Smooth muscle cell (in vitro differentiated cells): ENCODE measurements around the gene GCN1. TPM values are rescaled to one million over a fixed set of nuclear protein-coding genes. Genes with fewer than 3 reads are reported as not detected.
"Not testable (repeated sequence)": the region's sequence is repeated elsewhere in the genome, so short reads cannot be mapped to it uniquely, and the experiment has no call there.

Experiments
- DNase-seq: peaks from one replicate; lab custom pipeline; 2025; ENCODE audit not compliant: unreplicated experiment; lab: John Stamatoyannopoulos, UW
- H2AFZ ChIP-seq: fragments of 200-600 bp; sonication (generic); 2 replicates; pipeline ENCODE4 v1.6.0; 2016; ENCODE audit warnings: antibody characterized with exemption, low read depth, mild to moderate bottlenecking
- H3F3A ChIP-seq: fragments of 200-600 bp; sonication (generic); 2 replicates; pipeline ENCODE4 v1.6.0; 2017; ENCODE audit warnings: antibody characterized with exemption, low read depth
- H3K27ac ChIP-seq: fragments of 200-600 bp; sonication (generic); 2 replicates; pipeline ENCODE4 v1.5.1; 2016; ENCODE audit warnings: low read depth, mild to moderate bottlenecking
- H3K27me3 ChIP-seq: fragments of 200-600 bp; sonication (generic); 2 replicates; pipeline ENCODE4 v1.6.1; 2016; ENCODE audit warnings: low read depth, mild to moderate bottlenecking
- H3K36me3 ChIP-seq: fragments of 200-600 bp; sonication (generic); 2 replicates; pipeline ENCODE4 v1.5.1; 2016; ENCODE audit warnings: low read depth
- H3K4me1 ChIP-seq: fragments of 200-600 bp; sonication (generic); 2 replicates; pipeline ENCODE4 v1.5.1; 2016; ENCODE audit warnings: low read depth
- H3K4me2 ChIP-seq: fragments of 200-600 bp; sonication (generic); 2 replicates; pipeline ENCODE4 v1.6.0; 2016; ENCODE audit warnings: mild to moderate bottlenecking
- H3K4me3 ChIP-seq: fragments of 200-600 bp; sonication (generic); 2 replicates; pipeline ENCODE4 v1.5.1; 2016; ENCODE audit warnings: mild to moderate bottlenecking
- H3K79me2 ChIP-seq: fragments of 200-600 bp; sonication (generic); 2 replicates; pipeline ENCODE4 v1.6.0; 2016; ENCODE audit warnings: low read depth, mild to moderate bottlenecking
- H3K9ac ChIP-seq: fragments of 200-600 bp; sonication (generic); 2 replicates; pipeline ENCODE4 v1.6.0; 2016; ENCODE audit warnings: low read depth
- H3K9me3 ChIP-seq: fragments of 200-600 bp; sonication (generic); replicated peaks from 2 replicates; pipeline ENCODE4 v1.5.1; 2016; ENCODE audit warnings: low read depth
- H4K20me1 ChIP-seq: fragments of 200-600 bp; sonication (generic); 2 replicates; pipeline ENCODE4 v1.6.0; 2016; ENCODE audit warnings: low read depth
- WGBS: methylation state at CpG from one replicate; pipeline ENCODE4 v1.1.7; 2016; ENCODE audit warnings: low lambda C conversion rate; 5-methylcytosine and 5-hydroxymethylcytosine counted together
- polyA plus RNA-seq: library from polyadenylated mRNA; unstranded; fragments of >200 nt; fragmentation: Nextera tagmentation; extraction: Ambion mirVana; gene quantifications from 2 replicates; pipeline ENCODE4 v1.2.1, GENCODE V29; 2016
- total RNA-seq: library from RNA; depleted of rRNA; stranded (reverse); fragments of >200 nt; gene quantifications from 2 replicates; pipeline ENCODE4 v1.2.3, GENCODE V29; 2014
- TF ChIP-seq, protein P1 (sequence below): fragments of 200-600 bp; sonication (generic); IDR thresholded peaks from 2 replicates; pipeline ENCODE4 v1.5.1; 2017; ENCODE audit warnings: borderline replicate concordance, mild to moderate bottlenecking, antibody characterized with exemption; ENCODE audit not compliant: insufficient read depth, poor library complexity, severe bottlenecking

GCN1 gene
- total and polyA plus RNA-seq, 2 experiments from 2014 or later, result 31.6 to 44.3 TPM

DNA sequence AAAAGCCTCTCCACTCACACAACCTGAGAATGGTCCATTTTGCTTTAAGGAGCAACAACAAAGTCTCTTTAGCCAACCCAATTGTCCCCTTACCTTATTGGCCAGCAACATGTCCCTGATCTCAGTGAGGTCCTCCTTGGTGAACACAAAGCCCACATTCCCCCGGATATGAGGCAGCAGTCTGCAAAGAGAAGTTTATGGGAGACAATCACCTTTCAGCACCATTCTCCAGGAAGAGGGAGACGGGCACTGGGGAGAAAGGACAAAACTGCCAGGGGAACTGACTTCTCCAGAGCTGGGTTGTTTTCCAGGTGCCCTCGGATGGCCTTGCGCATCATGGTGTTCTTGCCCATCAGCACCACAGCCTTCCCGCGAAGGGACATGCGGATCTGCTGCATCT is 4.5 kb upstream of the GCN1 start:
- Histone ChIP-seq H3F3A (peaks cover 16% of the 10 kb centered on the region), H3K36me3 (no peaks in the 10 kb centered on the region), H2AFZ (no peak overlapping the region), H4K20me1 (peaks cover 35% of the 10 kb centered on the region), H3K9ac (peak overlapping the region; percentile 84), H3K9me3 (no peaks in the 10 kb centered on the region), H3K4me2 (peak overlapping the region; percentile 82), H3K4me1 (peaks cover 17% of the 10 kb centered on the region), H3K27me3 (no peaks in the 10 kb centered on the region), H3K4me3 (peak overlapping the region; percentile 65), H3K79me2 (peaks cover 50% of the 10 kb centered on the region), H3K27ac (peak overlapping the region; percentile 84)
- no peak for DNase-seq
- WGBS, result 89% methylated on average over 7 of the region's 7 CpGs
- TF ChIP-seq, protein P1, sequence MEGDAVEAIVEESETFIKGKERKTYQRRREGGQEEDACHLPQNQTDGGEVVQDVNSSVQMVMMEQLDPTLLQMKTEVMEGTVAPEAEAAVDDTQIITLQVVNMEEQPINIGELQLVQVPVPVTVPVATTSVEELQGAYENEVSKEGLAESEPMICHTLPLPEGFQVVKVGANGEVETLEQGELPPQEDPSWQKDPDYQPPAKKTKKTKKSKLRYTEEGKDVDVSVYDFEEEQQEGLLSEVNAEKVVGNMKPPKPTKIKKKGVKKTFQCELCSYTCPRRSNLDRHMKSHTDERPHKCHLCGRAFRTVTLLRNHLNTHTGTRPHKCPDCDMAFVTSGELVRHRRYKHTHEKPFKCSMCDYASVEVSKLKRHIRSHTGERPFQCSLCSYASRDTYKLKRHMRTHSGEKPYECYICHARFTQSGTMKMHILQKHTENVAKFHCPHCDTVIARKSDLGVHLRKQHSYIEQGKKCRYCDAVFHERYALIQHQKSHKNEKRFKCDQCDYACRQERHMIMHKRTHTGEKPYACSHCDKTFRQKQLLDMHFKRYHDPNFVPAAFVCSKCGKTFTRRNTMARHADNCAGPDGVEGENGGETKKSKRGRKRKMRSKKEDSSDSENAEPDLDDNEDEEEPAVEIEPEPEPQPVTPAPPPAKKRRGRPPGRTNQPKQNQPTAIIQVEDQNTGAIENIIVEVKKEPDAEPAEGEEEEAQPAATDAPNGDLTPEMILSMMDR, result no peak

DNA sequence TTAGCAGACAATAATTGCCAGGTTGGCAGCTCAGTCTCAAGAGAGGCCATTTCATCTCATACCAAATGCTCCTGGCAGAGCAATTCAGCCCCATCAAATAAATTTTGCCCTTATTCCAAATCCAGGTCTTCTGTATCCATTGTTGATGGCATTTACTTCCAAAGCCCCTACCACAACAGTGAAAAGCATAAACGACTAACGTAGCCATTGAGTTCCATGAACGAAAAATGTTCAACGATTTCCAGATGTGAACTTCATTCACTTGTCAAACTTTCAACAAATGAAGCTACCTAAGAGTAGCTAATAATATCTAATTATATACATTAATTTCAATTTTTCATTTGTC is 3.0 kb upstream of the GCN1 start:
- H3K9me3 ChIP-seq, result no peaks in the 10 kb centered on the region
- H3K79me2 ChIP-seq, result peaks cover 65% of the 10 kb centered on the region
- H3K27ac ChIP-seq, result peak overlapping the region; percentile 2
- H2AFZ ChIP-seq, result no peak overlapping the region
- no peaks in the 10 kb centered on the region for H3K36me3 ChIP-seq
- H3K4me2 ChIP-seq, result no peak overlapping the region
- H3K9ac ChIP-seq, result no peak overlapping the region
- DNase-seq, result no peak
- H3F3A ChIP-seq, result peaks cover 16% of the 10 kb centered on the region
- peaks cover 26% of the 10 kb centered on the region for H3K4me1 ChIP-seq
- no peaks in the 10 kb centered on the region for H3K27me3 ChIP-seq
- 96% methylated on average over 4 of the region's 4 CpGs for whole genome bisulfite sequencing
- H3K4me3 ChIP-seq, result no peak overlapping the region
- H4K20me1 ChIP-seq, result peaks cover 45% of the 10 kb centered on the region
- TF ChIP-seq, protein P1, result no peak

DNA sequence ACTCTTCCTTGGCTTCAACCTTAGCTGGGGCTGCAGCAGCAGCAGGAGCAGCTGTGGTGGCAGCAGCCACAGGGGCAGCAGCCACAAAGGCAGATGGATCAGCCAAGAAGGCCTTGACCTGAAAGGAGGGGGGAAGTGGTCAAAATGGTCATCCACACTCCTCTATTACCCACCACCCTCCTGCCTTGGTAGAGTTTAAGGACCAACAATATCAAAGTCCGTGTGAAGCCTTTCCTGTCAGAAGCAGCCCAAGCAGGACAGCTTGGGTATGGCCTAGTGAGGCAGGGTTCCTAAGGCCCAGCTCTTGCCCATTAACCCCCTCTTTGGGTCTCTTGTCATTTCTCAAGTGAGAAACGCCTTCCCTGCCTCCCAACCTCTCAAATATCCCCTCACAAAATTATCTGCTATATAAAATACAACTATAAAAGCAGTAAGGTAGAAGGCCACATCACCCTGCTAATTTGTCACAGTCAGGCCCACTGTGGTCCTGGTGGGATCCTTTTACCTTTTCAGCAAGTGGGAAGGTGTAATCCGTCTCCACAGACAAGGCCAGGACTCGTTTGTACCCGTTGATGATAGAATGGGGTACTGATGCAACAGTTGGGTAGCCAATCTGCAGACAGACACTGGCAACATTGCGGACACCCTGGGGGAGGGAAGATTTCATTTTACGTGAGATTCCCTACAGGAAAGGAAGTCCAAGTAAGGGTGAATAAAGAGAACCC is 2.5 kb upstream of the GCN1 start:
- WGBS, result 92% methylated on average over 7 of the region's 7 CpGs
- H3K4me3 ChIP-seq, H2AFZ ChIP-seq, DNase-seq, H3K36me3 ChIP-seq, H3K9ac ChIP-seq, H3K27me3 ChIP-seq, H3K9me3 ChIP-seq, H3K4me2 ChIP-seq: not testable (repeated sequence)
- H4K20me1 ChIP-seq, result peaks cover 50% of the 10 kb centered on the region
- peak overlapping the region; percentile 88 for H3K27ac ChIP-seq
- H3K79me2 ChIP-seq, result peaks cover 71% of the 10 kb centered on the region
- peaks cover 16% of the 10 kb centered on the region for H3F3A ChIP-seq
- H3K4me1 ChIP-seq, result peaks cover 26% of the 10 kb centered on the region

DNA sequence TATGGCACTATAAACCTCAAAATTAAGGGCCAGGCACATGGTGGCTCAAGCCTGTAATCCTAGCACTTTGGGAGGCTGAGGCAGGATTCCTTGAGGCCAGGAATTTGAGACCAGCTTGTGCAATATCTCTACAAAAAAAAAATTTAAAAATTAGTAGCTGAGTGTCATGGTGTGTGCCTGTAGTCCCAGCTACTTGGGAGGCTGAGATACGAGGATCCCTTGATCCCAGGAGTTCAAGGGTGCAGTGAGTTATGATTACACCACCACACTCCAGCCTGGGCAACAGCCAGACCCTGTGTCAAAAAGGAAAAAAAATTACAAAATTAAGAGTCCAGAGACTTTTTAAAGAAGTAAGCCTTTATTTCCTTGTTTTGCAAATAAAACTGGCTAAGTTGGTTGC is 1.8 kb upstream of the GCN1 start:
- Histone ChIP-seq H4K20me1 (peaks cover 56% of the 10 kb centered on the region), H3K36me3 (no peaks in the 10 kb centered on the region), H3F3A (peaks cover 16% of the 10 kb centered on the region), H3K27ac (peak overlapping the region; percentile 88), H2AFZ (no peak overlapping the region), H3K4me1 (peaks cover 26% of the 10 kb centered on the region), H3K4me3 (no peak overlapping the region), H3K79me2 (peaks cover 77% of the 10 kb centered on the region), H3K9ac (no peak overlapping the region), H3K9me3 (no peaks in the 10 kb centered on the region), H3K27me3 (no peaks in the 10 kb centered on the region), H3K4me2 (peak overlapping the region; percentile 89)
- TF ChIP-seq, protein P1, result no peak
- 79% methylated on average over 1 of the region's 1 CpG for WGBS
- DNase-seq, result no peak
